ENCODE results near the gene IRS2.

IRS2 gene

GRCh38 chr13:109728061-109728460 is 58.3 kb downstream of the IRS2 start:
- DNase-seq = no peak

GRCh38 chr13:109727251-109727650 is 59.1 kb downstream of the IRS2 start:
- no peak for DNase-seq

GRCh38 chr13:109725995-109726637 is 60.3 kb downstream of the IRS2 start:
- no peak for DNase-seq

DNA sequence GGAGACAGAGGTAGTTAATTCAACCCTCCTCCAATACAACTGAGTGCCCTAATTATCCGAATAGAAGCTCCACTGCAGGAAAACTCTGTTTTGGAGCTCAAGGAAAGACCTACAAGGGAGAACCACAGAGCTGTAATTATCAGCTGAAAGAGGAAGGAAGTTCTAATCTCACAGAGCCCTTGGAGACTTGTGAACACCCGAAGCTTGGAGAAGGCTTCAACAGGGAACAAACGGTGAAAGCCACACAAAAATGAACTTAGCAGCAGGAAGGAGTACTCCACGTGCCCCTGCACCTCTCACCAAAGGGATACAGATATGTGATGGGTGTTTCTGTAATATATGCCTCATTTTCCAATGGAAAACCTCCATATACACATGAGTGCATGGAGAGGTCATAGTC is 61.1 kb downstream of the IRS2 start:
- DNase-seq = peak; percentile 78

GRCh38 chr13:109724603-109725002 is 61.8 kb downstream of the IRS2 start:
- no peak for DNase-seq

GRCh38 chr13:109723046-109723445 is 63.3 kb downstream of the IRS2 start:
- DNase-seq = no peak

DNA sequence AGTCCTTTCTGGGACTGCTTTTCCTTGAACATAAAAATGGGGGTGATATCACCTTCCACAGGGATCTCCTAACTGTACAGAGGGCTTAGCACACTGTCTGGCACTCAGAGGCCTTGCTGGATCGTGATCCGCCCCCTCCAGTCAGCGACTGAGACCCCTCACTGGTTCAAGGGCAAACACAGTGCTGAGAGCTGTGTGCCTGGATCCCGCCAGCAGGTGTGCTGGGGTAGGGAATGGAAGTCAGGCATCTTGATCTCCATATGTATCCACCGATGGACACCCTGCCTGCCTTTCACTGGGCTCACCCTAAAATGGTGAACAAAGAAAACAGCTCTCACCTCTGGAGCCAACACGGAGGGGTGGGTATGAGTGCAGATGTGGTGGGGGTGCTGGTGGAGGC is 64.3 kb downstream of the IRS2 start:
- DNase-seq = no peak

DNA sequence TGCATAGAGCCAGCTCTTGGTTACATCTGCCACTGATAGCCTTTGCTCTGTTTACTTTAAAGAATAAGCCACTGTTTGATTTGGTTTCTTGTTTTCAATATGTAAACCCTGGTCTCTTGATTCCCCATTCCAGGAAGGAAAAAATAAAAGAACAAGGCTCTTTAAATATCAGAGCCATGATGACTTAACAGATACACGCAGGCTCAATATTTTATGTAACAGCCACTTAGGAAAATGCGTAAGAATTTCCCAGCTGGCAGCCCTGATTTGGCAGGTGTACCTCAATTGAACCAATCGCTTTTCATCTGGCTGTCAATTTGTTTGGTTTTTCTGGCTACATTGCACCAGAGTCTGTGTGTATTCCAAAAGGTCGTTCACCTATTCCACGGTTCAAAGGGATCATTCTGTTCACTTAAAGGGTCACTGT is 65.6 kb downstream of the IRS2 start:
- no peak for DNase-seq

GRCh38 chr13:109719962-109720646 is 66.3 kb downstream of the IRS2 start:
- DNase-seq = peak; percentile 90

- no peak for DNase-seq
Measured at GRCh38 chr13:109718726-109719125, 67.7 kb downstream of the IRS2 start.

- no peak for DNase-seq
Measured at GRCh38 chr13:109717686-109718085, 68.7 kb downstream of the IRS2 start.

- DNase-seq = peak; percentile 79
Measured at GRCh38 chr13:109715902-109716301, 70.5 kb downstream of the IRS2 start.

GRCh38 chr13:109713681-109714080 is 72.7 kb downstream of the IRS2 start:
- DNase-seq = no peak

DNA sequence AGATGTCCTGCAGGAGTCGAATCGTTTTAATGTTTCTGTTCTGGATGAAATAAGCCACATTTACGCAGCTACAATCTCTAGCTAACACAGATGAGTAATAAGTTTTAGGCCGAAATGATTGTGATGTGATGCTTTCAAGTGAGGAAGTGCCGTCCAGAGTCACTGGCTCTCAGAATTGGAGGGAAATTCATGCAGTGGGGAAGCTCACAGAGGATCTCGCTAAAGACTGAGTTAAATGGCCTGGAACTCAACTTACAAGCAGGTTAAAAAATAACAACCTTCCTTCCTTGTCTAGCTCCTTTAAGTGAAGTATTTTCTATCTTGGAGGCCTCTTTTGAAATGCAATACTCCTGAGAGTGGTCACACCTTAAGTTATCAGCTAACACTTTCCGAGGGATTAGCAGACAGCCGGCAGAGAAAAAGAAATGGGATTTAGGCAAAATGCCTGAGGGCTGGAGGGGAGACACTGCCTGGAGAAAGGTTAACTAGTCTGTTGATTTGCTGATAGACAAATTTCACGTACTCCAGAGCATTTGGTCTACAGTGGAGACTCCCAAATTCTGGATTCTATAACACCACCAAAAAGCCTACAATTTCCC is 74.2 kb downstream of the IRS2 start:
- DNase-seq = no peak

DNA sequence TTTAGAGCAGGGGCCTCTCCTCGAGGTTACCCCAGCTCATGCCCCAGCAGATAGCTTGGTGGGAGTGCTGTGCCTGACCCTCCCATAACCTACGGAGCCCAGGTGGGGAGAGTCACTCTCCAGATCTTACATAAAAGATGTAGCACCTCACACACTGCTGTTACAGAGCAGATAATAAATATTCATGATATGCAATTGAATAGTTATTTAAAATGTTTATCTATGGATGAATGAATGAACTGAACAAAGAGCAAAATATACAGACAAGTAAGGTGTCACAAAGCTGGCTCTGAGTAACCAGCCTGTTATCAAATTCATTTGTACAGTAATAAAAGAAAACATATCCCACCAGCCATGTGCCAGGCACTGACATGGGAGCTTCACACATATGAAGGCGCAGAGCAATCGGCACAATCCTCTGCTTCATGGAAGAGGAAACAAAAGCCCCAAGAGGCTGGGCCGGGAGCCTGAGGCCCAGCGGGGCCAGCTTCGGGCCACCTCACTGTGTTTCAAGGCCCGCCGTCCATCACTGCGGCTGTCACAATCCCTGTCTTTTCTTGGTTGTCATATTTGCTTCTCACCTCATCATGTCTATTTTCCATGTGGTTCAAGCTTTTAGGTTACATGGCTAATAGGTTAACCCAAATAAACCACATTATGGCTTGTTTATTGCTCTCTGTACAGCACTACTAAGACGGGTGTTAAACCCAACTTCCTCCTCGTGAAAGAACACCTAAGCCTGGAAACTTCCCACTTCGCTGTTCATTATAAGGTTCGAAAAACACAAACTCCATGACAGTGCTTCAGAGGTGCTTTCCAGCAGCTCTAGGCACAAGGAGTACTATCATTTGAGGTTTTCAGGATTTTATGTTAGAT is 78.4 kb downstream of the IRS2 start:
- DNase-seq = peak; percentile 40

- peak; percentile 92 for DNase-seq
Measured at GRCh38 chr13:109707044-109707741, 79.2 kb downstream of the IRS2 start.

DNA sequence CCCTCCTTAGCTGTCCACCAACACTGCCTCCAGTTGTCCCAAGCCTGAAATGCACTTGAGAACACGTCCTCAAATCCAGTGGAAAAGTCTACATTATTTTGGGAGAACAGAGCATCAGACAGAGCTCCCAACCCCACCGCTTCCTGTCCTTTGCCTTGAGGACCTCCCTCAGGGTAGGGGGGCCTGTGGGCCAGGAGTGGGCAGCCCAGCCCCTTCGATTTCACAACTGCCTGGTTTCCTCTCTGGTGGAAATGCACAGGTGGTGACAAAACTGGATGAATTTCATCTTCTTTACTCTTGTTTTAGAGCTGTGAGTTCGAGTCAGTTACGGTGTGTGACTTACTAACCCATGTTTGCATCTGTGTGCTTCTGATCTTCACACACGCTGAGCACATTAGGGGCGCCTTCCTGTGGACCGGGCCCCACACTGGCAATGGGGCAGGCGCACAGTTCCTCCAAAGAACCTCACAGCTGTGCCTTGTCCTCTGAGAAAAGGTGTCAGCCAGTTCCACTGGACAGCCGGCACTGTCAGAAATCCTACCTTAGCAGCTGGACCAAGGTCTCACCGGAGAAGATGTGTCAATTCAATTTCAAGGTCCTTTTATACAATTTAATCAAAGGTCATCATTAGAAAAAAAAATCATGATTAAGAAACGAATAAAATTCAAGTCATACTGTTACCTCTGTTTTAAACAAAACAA is 80.2 kb downstream of the IRS2 start:
- DNase-seq = no peak

- no peak for DNase-seq
Measured at GRCh38 chr13:109704771-109705635, 81.4 kb downstream of the IRS2 start.

DNA sequence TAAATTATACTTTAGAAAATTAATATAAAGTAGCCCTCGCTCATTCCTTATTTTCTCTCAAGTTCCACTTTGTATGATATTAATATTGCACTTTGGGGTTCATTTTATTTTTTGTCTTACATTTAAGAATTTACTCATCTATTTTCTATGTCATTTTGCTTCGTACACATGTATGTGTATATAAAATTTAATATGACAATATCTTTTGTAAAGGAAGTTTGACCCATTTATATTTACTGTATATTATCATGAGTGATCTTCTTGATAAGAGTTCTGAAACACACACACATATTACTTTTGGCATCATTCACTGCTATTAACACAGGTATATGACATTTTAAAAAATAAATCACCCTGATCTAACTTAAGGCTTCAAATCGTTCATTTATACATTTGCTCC is 83.1 kb downstream of the IRS2 start:
- DNase-seq = no peak

Data from OCI-M1 (cell line).